Subcutaneous adipose tissue (tissue), 4 donors: ENCODE measurements around the gene ARF1. TPM values are rescaled to one million over a fixed set of nuclear protein-coding genes. Genes with fewer than 3 reads are reported as not detected.

Experiments used
- CTCF ChIP-seq: fragments of 450-650 bp; IDR thresholded peaks from one replicate; pipeline ENCODE4 v1.5.1; 2016; ENCODE audit warnings: low read depth, mild to moderate bottlenecking, control low read depth, antibody characterized with exemption, moderate library complexity
- small RNA-seq: library from RNA; depleted of rRNA; stranded (forward); fragments of <200 nt; gene quantifications from one replicate; pipeline ENCODE3, GENCODE V24; 2016
- total RNA-seq, 4 donors: library from RNA; depleted of rRNA; stranded (reverse); fragments of >200 nt; gene quantifications; one replicate each; pipeline ENCODE4 v1.1.0, GENCODE V29; 2016

Gene ARF1
- total RNA-seq, 4 donors from 2014 or later, result 227 to 245 (median 236) TPM

- TF ChIP-seq CTCF, result no peak
Observed at GRCh38 chr1:228144993-228145343, 62.5 kb downstream of the ARF1 start.

GRCh38 chr1:228145463-228146416, 63.2 kb downstream of the ARF1 start:
- no peak for TF ChIP-seq CTCF

GRCh38 chr1:228146417-228147150, 64.1 kb downstream of the ARF1 start:
- TF ChIP-seq CTCF, result no peak

GRCh38 chr1:228147151-228147693, 64.7 kb downstream of the ARF1 start:
- no peak for TF ChIP-seq CTCF

- no peak for TF ChIP-seq CTCF
Observed at GRCh38 chr1:228147768-228148167, 65.3 kb downstream of the ARF1 start.

- TF ChIP-seq CTCF, result no peak
Observed at GRCh38 chr1:228148196-228148861, 65.8 kb downstream of the ARF1 start.

Small RNA genes within 50 kb of the gene (small RNA-seq; reads per million reads assigned to genes)
- gene AL359510.1, result not detected

Other genes starting within 250 kb of the ARF1 start
- gene WNT9A, start 134.8 kb upstream of the ARF1 start, total RNA-seq, result under 1 TPM in 3 of 4 donors, not detected in 1; 0.17 to 0.88 (median 0.57) TPM
- not detected for gene WNT3A, start 75.7 kb upstream of the ARF1 start, total RNA-seq
- gene C1orf35, start 20.6 kb downstream of the ARF1 start, total RNA-seq, result 10 to 100 TPM in 2 of 4 donors, 1 to 10 TPM in 2; 2.8 to 19.2 (median 9.3) TPM
- 100 to 1,000 TPM in 1 of 4 donors, 10 to 100 TPM in 3; 45.3 to 102 (median 49.9) TPM for gene MRPL55, start 26.6 kb downstream of the ARF1 start, total RNA-seq
- gene GUK1, start 57.6 kb downstream of the ARF1 start, total RNA-seq, result 100 to 1,000 TPM; 179 to 306 (median 285) TPM
- 1 to 10 TPM in 2 of 4 donors, under 1 TPM in 2; 0.68 to 3.0 (median 1.1) TPM for gene GJC2, start 67.2 kb downstream of the ARF1 start, total RNA-seq
- gene IBA57, start 83.1 kb downstream of the ARF1 start, total RNA-seq, result 1 to 10 TPM; 2.8 to 9.0 (median 4.4) TPM
- 1 to 10 TPM; 4.1 to 4.9 (median 4.7) TPM for gene OBSCN, start 125.3 kb downstream of the ARF1 start, total RNA-seq